ENCODE results near the gene KLRK1.

- TF ChIP-seq CTCF (conservative IDR thresholded peaks at IDR 0.05; ENCODE audit: low read depth, low read length) (no peak), MAZ (IDR thresholded peaks at IDR 0.05; ENCODE audit: borderline replicate concordance, low read depth, low read length) (no peak), CEBPB (IDR thresholded peaks at IDR 0.05; ENCODE audit: low read depth, low read length) (no peak), RCOR1 (IDR thresholded peaks at IDR 0.05; ENCODE audit: insufficient replicate concordance, low read length) (no peak), POLR2A (IDR thresholded peaks at IDR 0.05; ENCODE audit: low read depth, low read length) (no peak)
Observed at GRCh38 chr12:10362828-10363657, 26.8 kb downstream of the KLRK1 start.
